ENCODE measurements around the gene ADGRA1.
"Not testable (repeated sequence)": the region's sequence is repeated elsewhere in the genome, so short reads cannot be mapped to it uniquely, and the experiment has no call there.

The ADGRA1 gene

DNA sequence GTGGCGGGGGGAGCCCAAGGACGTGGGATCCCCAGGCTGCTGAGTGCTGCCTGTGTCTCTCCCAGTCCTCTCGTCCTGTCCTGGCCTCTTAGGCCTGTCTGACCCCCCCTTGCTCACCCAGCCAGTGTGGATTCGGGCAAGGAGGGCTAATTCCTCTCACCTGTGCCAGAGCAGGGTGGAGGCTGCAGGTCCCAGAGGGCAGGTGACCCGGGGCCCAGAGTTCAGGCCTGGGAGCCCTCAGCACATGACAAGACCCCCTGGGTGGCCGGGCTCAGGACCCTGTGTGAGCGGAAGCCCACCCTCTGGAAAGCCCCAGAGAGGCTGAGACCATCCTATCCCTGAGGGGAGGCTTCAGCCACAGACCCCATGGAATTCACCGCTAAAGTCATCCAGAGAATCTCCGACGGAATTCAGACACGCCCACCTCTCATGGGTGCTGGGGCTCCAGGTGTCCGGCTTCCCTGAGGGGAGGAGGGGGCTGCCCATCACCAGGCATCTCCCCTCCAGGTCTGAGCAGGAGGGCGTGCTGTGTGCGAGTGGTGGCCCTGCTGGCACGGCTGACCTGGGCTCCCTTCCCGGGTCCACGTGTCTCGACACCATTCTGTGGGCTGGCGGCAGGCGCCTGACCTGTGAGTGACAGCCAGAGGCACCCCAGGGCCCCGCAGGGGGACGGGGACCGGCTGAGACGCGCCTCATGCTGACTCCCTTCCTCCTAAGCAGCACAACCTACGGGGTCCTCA lies 77.3 kb downstream of the ADGRA1 start:
- no peak for DNase-seq

DNA sequence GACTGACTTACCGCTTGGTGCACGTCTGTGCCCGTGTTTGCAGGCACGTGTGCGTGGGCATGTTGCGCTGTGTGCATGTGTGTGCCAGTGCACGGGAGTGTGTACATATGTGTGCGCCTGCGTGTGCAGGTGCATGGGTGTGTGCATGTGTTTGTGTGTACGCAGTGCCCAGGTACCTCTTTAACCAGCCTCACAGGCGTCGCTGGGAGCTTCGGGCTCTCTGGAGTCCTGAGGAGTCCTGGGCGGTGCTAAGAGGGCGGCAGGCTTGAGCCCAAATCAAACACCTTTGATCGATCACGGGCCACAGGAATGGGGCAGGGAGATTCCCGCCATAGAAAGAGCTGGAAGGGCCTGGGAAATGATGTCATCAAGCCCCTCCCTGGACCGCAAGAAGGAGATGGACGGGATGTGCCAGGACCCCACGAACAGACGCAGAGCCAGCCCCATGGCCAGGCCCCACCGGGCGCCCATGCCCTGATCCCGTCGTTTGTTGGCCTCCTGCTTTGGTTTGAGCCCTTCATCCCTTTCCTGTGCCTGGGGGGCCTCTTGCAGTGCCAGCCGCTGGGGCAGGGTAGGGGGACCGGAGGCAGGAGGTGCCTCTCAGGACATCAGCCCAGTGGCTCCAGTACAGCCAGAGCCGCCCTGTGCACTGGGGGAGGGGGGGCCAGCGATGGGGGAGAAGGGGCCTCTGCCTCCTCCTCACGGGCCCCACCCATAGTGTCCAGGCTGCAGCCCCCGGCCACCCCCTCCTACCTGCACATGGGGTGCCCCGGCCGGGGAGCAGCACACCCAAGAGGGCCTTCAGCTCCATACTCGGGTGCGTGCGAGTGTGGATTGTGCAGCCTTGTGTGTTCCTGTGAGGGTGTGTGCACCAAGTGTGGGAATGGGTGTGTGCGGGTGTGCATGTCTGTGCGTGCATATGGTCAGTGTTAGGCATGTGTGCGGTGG lies 78.1 kb downstream of the ADGRA1 start:
- no peak for DNase-seq

DNA sequence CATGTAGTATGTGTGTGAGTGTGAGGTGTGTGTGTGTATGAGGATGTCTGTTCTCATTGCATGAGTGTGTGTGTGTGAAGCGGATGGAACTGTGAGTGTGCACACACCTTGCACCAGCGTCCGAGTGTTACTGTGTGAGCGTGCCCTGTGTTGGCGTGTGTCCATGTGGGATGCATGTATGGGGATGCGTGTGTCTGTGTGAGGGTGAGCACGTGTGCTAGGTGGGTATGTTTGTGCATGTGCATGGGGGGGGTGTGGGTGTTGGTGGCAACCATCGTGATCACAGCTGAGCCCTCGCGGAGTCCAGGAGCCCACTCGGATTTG lies 78.7 kb downstream of the ADGRA1 start:
- no peak for DNase-seq

DNA sequence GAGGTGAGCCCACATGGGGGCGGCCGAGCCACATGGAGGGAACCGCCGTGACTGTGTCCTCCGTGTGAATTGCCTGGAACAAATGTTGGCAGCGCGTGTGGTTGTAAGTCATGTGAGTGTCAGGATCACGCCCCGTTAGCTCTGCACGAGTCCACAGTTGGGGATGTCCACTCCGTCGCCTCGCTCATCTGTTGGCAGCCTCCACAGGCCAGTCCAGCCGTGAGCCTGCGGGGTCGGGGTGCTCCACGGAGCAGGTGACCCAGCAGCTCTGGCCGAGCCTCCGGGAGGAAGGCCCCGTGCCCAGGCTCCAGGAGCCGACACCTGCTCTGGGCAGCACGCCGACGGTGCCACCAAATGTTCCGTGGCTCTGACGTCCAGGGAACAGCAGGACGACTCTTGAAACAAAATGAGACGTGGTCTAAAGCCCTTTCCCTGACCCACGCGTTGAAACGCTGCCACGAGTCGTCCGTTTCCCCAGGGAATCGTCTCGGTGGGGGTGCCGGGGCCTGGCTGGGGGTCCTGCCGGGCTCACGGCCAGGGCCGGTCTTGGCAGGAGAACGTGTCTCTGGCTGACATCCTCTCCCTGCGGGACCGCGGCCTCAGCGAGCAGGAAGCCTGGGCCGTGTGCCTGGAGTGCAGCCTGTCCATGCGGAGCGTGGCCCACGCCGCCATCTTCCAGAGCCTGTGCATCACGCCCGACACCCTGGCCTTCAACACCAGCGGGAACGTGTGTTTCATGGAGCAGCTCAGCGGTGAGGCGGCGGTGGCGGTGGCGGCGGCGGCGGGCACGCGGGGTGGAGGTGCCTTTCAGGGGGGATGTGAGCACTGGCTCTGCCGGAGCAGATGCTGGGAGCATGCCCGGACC lies 79.3 kb downstream of the ADGRA1 start:
- no peak for DNase-seq

DNA sequence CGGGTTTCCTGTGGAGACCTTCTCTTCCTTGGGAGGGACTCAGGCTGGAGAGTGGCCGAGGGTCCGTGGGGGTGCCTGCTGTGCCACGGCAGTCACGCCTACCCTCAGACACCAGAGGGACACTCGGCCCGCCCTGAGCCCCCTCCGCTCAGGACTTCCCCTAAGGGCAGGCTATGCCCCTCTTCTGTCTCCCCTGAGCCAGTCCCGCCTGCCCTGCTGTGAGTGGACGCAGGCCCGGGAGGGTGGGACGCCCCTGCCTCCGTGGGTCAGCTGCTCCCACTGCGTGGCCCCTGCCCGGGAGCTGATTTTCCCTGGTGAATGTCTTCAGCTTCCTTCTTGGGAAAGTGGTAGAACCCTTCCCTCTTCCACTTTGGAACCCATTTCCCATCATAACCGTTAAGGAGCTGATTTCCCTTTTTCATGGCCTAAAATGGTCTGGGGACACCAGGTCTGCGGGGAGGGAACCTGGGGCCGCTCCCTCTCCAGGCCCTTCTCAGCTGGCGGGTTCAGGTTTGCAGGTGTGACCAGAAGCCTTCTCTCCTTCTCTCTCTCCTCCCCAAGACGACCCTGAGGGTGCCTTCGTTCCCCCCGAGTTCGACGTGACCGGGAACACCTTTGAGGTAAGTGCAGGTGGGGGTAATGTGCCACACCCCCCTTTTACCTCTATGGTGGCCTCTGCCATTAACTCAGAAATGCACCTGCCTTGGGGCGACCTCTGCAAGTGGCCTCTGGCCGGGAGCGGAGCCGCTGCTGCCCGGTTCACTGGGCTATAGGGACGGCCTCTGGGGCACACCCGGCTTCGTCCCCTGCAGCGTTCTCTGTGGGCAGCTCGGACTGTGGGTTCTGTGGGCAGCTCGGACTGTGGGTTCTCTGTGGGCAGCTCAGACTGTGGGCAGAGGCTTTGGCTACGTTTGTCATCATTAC lies 80.2 kb downstream of the ADGRA1 start:
- no peak for DNase-seq

GRCh38 chr10:133168617-133169031 lies 80.9 kb downstream of the ADGRA1 start:
- DNase-seq, result no peak

GRCh38 chr10:133169173-133169947 lies 81.6 kb downstream of the ADGRA1 start:
- no peak for DNase-seq

GRCh38 chr10:133170092-133170491 lies 82.4 kb downstream of the ADGRA1 start:
- DNase-seq, result no peak

GRCh38 chr10:133173860-133174640 lies 86.3 kb downstream of the ADGRA1 start:
- DNase-seq, result peak; percentile 46 to 47

GRCh38 chr10:133174689-133175263 lies 87.1 kb downstream of the ADGRA1 start:
- no peak for DNase-seq

DNA sequence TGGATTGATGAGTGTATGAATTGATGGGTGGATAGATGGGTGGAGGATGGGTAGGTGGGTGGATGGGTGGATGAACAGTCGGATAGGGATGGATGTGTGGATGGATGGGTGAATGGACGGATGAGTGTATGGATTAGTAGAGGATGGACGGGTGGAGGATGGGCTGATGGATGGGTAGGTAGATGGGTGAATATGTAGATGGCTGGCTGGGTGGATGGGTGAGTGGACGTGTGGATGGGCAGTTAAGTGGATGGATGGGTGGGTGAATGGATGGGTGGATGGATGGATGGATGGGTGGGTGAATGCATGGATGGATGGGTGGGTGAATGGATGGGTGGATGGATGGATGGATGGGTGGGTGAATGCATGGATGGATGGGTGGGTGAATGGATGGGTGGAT lies 87.9 kb downstream of the ADGRA1 start:
- DNase-seq, result not testable (repeated sequence)

DNA sequence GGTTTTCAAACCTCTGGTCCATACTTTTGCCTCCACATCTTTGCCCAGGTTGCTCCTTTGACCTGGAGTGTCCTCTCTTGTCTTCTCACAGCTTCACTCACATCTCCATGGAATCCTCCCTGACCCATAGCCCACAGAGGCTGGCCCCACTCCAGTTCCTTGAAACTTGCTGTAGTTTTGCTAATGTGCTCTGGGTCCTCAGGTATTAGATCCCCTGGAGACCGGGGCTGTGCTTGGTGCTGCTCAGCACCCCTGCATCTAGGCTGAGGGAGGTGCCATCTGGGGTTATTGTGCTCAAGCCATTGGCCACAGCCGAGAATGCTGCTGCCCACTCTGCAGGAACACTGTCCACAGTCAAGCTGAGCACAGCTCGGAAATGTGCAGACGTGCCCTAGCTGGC lies 88.8 kb downstream of the ADGRA1 start:
- DNase-seq, result no peak

GRCh38 chr10:133177380-133178157 lies 89.8 kb downstream of the ADGRA1 start:
- no peak for DNase-seq

DNA sequence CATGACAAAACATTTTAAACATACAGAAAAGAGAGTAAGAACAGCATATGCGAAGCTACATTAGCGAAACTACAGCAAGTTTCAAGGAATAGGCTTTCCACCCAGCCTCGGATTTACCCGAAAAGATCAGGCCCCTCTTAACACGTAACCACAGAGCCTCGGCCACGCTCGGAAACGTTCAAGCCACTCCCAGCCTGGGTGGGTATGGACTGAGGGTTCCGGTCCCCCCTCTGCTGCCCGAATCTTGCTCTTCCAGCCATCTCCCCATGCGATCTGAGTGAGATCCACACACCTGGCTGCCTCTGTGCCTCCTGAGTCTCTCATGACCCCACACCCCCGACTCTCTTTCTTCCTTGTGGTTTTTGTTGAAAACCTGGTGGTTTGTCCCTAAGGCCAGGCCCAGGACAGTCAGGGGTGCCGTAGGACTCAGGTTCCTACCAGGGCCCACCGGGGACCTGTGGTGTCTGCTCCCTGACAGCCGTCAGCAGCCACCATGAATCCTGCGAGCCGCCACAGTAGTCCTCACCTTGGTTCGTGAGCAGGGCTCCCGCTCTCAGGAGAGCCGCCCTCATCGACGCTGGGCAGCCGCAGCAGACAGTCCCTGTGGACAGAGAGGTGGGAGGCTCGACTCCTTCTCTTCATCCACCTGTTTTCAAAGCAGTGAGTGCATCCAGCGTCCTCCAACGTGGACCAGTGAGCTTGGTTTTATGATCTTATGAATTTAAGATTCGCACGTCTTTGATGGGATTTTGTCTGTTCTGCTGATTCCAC lies 90.8 kb downstream of the ADGRA1 start:
- no peak for DNase-seq

DNA sequence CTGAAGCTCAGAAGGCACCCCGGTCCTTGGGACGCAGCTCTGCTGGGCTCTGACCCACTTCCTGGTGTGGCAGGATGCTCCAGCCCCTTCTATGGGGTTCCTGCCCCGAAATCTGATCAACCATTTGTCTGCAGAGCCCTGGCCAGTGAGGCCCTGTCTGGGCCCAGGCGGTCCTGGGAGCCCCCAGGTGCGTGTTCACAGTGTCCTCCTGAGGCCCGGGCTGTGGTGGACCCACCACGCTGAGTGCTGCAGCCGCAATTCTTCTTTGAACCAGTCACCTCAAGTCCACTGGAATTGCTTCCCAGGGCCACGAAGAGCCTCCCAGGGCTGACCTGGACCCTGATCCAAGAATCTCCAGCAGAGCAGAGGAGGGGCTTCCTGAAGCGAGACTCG lies 91.4 kb downstream of the ADGRA1 start:
- DNase-seq, result no peak

DNA sequence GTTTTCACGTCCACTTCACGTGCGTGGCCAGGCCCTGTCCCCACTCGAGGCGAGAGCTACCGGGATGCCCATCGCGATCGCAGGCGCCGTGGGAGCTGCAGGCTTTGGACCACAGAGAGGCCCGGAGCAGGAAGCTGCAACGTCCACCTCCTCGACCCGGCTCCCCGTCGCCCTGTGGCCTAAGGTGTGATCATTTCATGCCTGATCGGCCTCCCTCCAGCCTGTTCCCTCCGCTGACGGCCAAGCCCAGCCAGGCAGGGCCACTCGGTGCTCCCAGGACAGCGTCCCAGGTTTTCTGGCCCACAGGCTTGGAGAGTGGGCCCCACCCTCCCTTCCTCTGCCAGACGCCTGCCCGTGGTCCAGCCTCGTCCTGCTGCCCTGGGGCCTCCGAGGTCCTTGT lies 91.9 kb downstream of the ADGRA1 start:
- DNase-seq, result no peak

- DNase-seq, result no peak
Measured at GRCh38 chr10:133180192-133180964, 92.7 kb downstream of the ADGRA1 start.

All from inflammatory macrophage (primary cell).